A549 (cell line): ENCODE data around the gene PYGO1. TPM values are rescaled to one million over a fixed set of nuclear protein-coding genes. Genes with fewer than 3 reads are reported as not detected.

Experiments used
- ATAC-seq, 2 experiments: fragments of 200-7000 bp in 1 of 2; fragments of >200 bp in 1 of 2; cut with Nextera tagmentation in 1 of 2; cut with Tn5 transposase in 1 of 2; 3 replicates each; pipeline versions ENCODE4 v1.8.0 to v1.9.1; 2018 to 2020; ENCODE audit warnings: mild to moderate bottlenecking in 1 of 2, moderate library complexity in 1 of 2
- CTCF ChIA-PET: fragments of 300-600 bp; sonication (Branson Sonifier 250); formaldehyde crosslinking; extraction: SDS; loops from one replicate; lab custom pipeline; 2021; ENCODE audit warnings: antibody characterized with exemption, inconsistent platforms; lab: Yijun Ruan, JAX
- POLR2A ChIA-PET: fragments of 350-600 bp; formaldehyde crosslinking; extraction: SDS; loops from one replicate; lab custom pipeline; 2021; ENCODE audit warnings: antibody characterized with exemption, inconsistent platforms; lab: Yijun Ruan, JAX
- DNase-seq, 2 experiments: peaks; one replicate each; pipeline versions ENCODE4 v3.0.0 to v3.0.0-alpha.2; 2011 to 2016; ENCODE audit warnings: low read depth in 1 of 2, low spot score in 1 of 2
- FAIRE-seq: peaks from 2 replicates; lab custom pipeline; 2011; peaks lifted over from hg19 to GRCh38; lab: Jason Lieb, UNC
- H3K27ac ChIP-seq, 2 experiments: fragments of >200 bp; sonication (Bioruptor Twin); formaldehyde crosslinking; 3 replicates each; pipeline ENCODE4 v1.5.1; 2016 to 2017
- H3K4me1 ChIP-seq: fragments of >200 bp; sonication (Bioruptor Twin); formaldehyde crosslinking; 3 replicates; pipeline ENCODE4 v1.6.1; 2016
- H3K4me2 ChIP-seq: fragments of >200 bp; sonication (Bioruptor Twin); formaldehyde crosslinking; 3 replicates; pipeline ENCODE4 v1.6.1; 2016
- H3K4me3 ChIP-seq: fragments of >200 bp; sonication (Bioruptor Twin); formaldehyde crosslinking; 3 replicates; pipeline ENCODE4 v1.5.1; 2016
- H3K9me3 ChIP-seq: fragments of >200 bp; sonication (Bioruptor Twin); formaldehyde crosslinking; 3 replicates; pipeline ENCODE4 v1.6.1; 2016
- BCL3 ChIP-seq: fragments of >200 bp; sonication (Bioruptor Twin); formaldehyde crosslinking; IDR thresholded peaks from 3 replicates; pipeline ENCODE4 v1.6.1; 2016
- CHD4 ChIP-seq: fragments of 200-600 bp; sonication (generic); IDR thresholded peaks from 2 replicates; pipeline ENCODE4 v1.6.1; 2016; ENCODE audit warnings: antibody characterized with exemption, mild to moderate bottlenecking, borderline replicate concordance
- E2F6 ChIP-seq: IDR thresholded peaks from 2 replicates; pipeline ENCODE4 v1.6.1; 2012; ENCODE audit warnings: low read depth, borderline replicate concordance
- EHF ChIP-seq: fragments of 250-450 bp; sonication (Bioruptor Pico); IDR thresholded peaks from 2 replicates; pipeline ENCODE4 v1.5.0; 2020; ENCODE audit warnings: mild to moderate bottlenecking
- FOXS1 ChIP-seq: fragments of 250-450 bp; sonication (Bioruptor Pico); IDR thresholded peaks from 2 replicates; pipeline ENCODE4 v1.5.0; 2020; ENCODE audit warnings: mild to moderate bottlenecking, moderate library complexity
- GATA3 ChIP-seq: IDR thresholded peaks from 2 replicates; pipeline ENCODE4 v1.6.1; 2012; ENCODE audit warnings: borderline replicate concordance
- HOXA7 ChIP-seq: fragments of 250-450 bp; sonication (Bioruptor Pico); IDR thresholded peaks from 2 replicates; pipeline ENCODE4 v1.5.0; 2020; ENCODE audit warnings: mild to moderate bottlenecking, moderate library complexity
- JUNB ChIP-seq: fragments of >200 bp; sonication (Bioruptor Twin); formaldehyde crosslinking; IDR thresholded peaks from 2 replicates; pipeline ENCODE4 v1.6.1; 2016
- MAFK ChIP-seq: fragments of 450-650 bp; IDR thresholded peaks from 2 replicates; pipeline ENCODE4 v1.6.1; 2014; ENCODE audit not compliant: partially characterized antibody
- MYC ChIP-seq: IDR thresholded peaks from 2 replicates; pipeline ENCODE4 v1.6.1; 2012; ENCODE audit warnings: mild to moderate bottlenecking, inconsistent platforms, low read length, improper control_type of control experiment, borderline replicate concordance
- NFE2L2 ChIP-seq: fragments of 150-350 bp; conservative IDR thresholded peaks from 2 replicates; pipeline ENCODE4 v1.6.1; 2014; ENCODE audit warnings: low read length
- PBX3 ChIP-seq: IDR thresholded peaks from 2 replicates; pipeline ENCODE4 v1.6.1; 2012
- POLR2A ChIP-seq: IDR thresholded peaks from 2 replicates; pipeline ENCODE4 v1.6.1; 2012; ENCODE audit warnings: mild to moderate bottlenecking, low read length
- REST ChIP-seq: fragments of 200-600 bp; sonication (generic); IDR thresholded peaks from 2 replicates; pipeline ENCODE4 v1.6.1; 2016; ENCODE audit warnings: antibody characterized with exemption, mild to moderate bottlenecking, moderate library complexity
- RFX5 ChIP-seq: fragments of 450-650 bp; IDR thresholded peaks from 2 replicates; pipeline ENCODE4 v1.7.1; 2014; ENCODE audit warnings: antibody characterized with exemption, mild to moderate bottlenecking, moderate library complexity
- USF2 ChIP-seq: fragments of 450-650 bp; IDR thresholded peaks from 2 replicates; pipeline ENCODE4 v1.6.1; 2014; ENCODE audit warnings: antibody characterized with exemption
- ZNF302 ChIP-seq: fragments of 250-450 bp; sonication (Bioruptor Pico); IDR thresholded peaks from 2 replicates; pipeline ENCODE4 v1.9.0; 2021; ENCODE audit warnings: inconsistent platforms, mild to moderate bottlenecking, moderate library complexity
- WGBS: methylation state at CpG from one replicate; pipeline ENCODE4 v1.1.6; 2017; ENCODE audit errors: missing lambda C conversion rate; 5-methylcytosine and 5-hydroxymethylcytosine counted together
- polyA plus RNA-seq, 4 experiments: library from polyadenylated mRNA; depleted of rRNA in 3 of 4; stranded (reverse); fragments of >200 nt; fragmentation: RNase III in 1 of 4; extraction: RNeasy Plus Mini Kit Qiagen cat#74134 plus additional on column Dnase treatment in 1 of 4; gene quantifications; 2 replicates in 3 of 4; 3 replicates in 1 of 4; pipeline ENCODE4 v1.2.3, GENCODE V29; 2011 to 2017

Gene PYGO1
- polyA plus RNA-seq, 2 of the 4 experiments (the other 2 are of a cell fraction), result 6.6 to 13.9 TPM

GRCh38 chr15:55528812-55529211 is 59.3 kb downstream of the PYGO1 start:
- POLR2A ChIA-PET, result interaction anchor here (0.6 kb wide), 1 partner anchor 31 kb away, joined by 3 read pairs; no protein-coding TSS in a partner anchor
- no peak overlapping the region for H3K4me2 ChIP-seq
- DNase-seq (no peak), FAIRE-seq (no peak), ATAC-seq (no peak)
- CTCF ChIA-PET, result interaction anchor here (0.6 to 0.9 kb wide), 3 partner anchors 10 to 1512 kb away, joined by 3 to 5 read pairs (median 4); no protein-coding TSS in a partner anchor
- H3K4me1 ChIP-seq, result peaks cover 6% of the 10 kb centered on the region; the same call in 2 of the 3 replicates
- no peak overlapping the region for H3K27ac ChIP-seq
- WGBS, result 38% methylated on average over 4 of the region's 4 CpGs
- H3K9me3 ChIP-seq, result 0 out of 3 replicates have a peak, but pooled peaks cover 3% of the 10 kb centered on the region
- no peak overlapping the region for H3K4me3 ChIP-seq
- TF ChIP-seq USF2 (no peak), BCL3 (no peak), POLR2A (no peak), GATA3 (no peak), FOXS1 (CRISPR knock-in tag) (no peak), JUNB (no peak), MYC (no peak), ZNF302 (no peak), MAFK (no peak), CHD4 (no peak), PBX3 (no peak), RFX5 (no peak)

GRCh38 chr15:55527150-55527549 is 61.0 kb downstream of the PYGO1 start:
- ATAC-seq, result no peak
- H3K4me3 ChIP-seq, result no peak overlapping the region
- DNase-seq, result no peak
- no peak overlapping the region for H3K4me2 ChIP-seq
- WGBS, result 67% methylated on average over 1 of the region's 1 CpG
- no peak for TF ChIP-seq EHF
- no peak for TF ChIP-seq PBX3
- no peak for TF ChIP-seq HOXA7 (CRISPR knock-in tag)
- no peak for TF ChIP-seq MYC
- no peak for TF ChIP-seq NFE2L2
- TF ChIP-seq REST, result no peak
- TF ChIP-seq E2F6, result no peak
- TF ChIP-seq, all 56 proteins: peak for 0
- Histone ChIP-seq H3K9me3 (peaks cover 13% of the 10 kb centered on the region; the same call in 1 of the 3 replicates), H3K4me1 (peaks cover 6% of the 10 kb centered on the region; the same call in 2 of the 3 replicates), H3K27ac (no peak overlapping the region)
- CTCF ChIA-PET, result interaction anchor here (0.6 to 3.3 kb wide), 7 partner anchors 10 to 120 kb away, joined by 3 to 12 read pairs (median 4); partner anchors contain the start of gene CCPG1
- POLR2A ChIA-PET, result no interaction called here
- FAIRE-seq, result no peak
